ENCODE results near the gene BCR. TPM values are rescaled to one million over a fixed set of nuclear protein-coding genes. Genes with fewer than 3 reads are reported as not detected.

BCR gene
- total and polyA plus RNA-seq, 2 experiments from 2014 or later = 38.8 to 42.2 TPM

DNA sequence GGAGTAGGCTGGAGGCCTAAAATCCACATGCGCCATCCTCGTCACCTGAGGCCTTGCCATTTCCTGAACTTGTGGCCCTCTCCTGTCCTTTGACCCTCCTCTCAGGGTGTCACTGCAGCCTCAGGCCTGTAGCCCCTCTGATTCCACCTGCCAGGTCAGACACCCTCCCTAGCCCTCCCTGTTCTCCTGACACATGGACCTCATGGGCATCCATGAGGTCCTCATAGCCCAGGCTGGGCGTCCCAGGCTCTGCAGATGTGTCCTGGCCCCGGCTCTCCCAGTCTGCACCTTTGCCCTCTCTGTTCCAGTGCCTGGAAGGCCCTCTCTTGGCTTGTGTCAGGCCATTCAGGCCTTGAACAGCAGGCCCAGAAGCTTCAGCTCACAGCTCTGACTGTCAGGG, 19.3 kb upstream of the BCR start:
- TF ChIP-seq, protein P1, sequence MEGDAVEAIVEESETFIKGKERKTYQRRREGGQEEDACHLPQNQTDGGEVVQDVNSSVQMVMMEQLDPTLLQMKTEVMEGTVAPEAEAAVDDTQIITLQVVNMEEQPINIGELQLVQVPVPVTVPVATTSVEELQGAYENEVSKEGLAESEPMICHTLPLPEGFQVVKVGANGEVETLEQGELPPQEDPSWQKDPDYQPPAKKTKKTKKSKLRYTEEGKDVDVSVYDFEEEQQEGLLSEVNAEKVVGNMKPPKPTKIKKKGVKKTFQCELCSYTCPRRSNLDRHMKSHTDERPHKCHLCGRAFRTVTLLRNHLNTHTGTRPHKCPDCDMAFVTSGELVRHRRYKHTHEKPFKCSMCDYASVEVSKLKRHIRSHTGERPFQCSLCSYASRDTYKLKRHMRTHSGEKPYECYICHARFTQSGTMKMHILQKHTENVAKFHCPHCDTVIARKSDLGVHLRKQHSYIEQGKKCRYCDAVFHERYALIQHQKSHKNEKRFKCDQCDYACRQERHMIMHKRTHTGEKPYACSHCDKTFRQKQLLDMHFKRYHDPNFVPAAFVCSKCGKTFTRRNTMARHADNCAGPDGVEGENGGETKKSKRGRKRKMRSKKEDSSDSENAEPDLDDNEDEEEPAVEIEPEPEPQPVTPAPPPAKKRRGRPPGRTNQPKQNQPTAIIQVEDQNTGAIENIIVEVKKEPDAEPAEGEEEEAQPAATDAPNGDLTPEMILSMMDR (IDR thresholded peaks at IDR 0.05; ENCODE audit: poor library complexity) = no peak
- TF ChIP-seq EZH2 (IDR thresholded peaks at IDR 0.05; ENCODE audit: borderline replicate concordance) (no peak), EZH2phosphoT487 (IDR thresholded peaks at IDR 0.05; ENCODE audit: low read depth, severe bottlenecking, unreplicated experiment) (no peak)
- H2AFZ ChIP-seq = no peak overlapping the region
- no peaks in the 10 kb centered on the region for H3K27me3 ChIP-seq
- H3K27ac ChIP-seq = no peak overlapping the region
- H3K9me2 ChIP-seq (replicated peaks; ENCODE audit: insufficient read depth) = no peaks in the 10 kb centered on the region
- no peak for DNase-seq (ENCODE audit: low spot score)
- WGBS (ENCODE audit: low lambda C conversion rate, missing lambda C conversion rate) = 93% methylated on average over 4 of the region's 4 CpGs
- H3K4me2 ChIP-seq = no peak overlapping the region
- no peaks in the 10 kb centered on the region for H3K79me2 ChIP-seq
- H3K9me3 ChIP-seq (ENCODE audit: low read depth) = no peaks in the 10 kb centered on the region
- H4K20me1 ChIP-seq (ENCODE audit: insufficient read depth, poor library complexity, severe bottlenecking) = no peaks in the 10 kb centered on the region
- H3K36me3 ChIP-seq (replicated peaks; ENCODE audit: insufficient read depth, low read depth) = no peaks in the 10 kb centered on the region
- H3K4me3 ChIP-seq = no peak overlapping the region
- peaks cover 7% of the 10 kb centered on the region for H3K4me1 ChIP-seq (ENCODE audit: insufficient read depth)

DNA sequence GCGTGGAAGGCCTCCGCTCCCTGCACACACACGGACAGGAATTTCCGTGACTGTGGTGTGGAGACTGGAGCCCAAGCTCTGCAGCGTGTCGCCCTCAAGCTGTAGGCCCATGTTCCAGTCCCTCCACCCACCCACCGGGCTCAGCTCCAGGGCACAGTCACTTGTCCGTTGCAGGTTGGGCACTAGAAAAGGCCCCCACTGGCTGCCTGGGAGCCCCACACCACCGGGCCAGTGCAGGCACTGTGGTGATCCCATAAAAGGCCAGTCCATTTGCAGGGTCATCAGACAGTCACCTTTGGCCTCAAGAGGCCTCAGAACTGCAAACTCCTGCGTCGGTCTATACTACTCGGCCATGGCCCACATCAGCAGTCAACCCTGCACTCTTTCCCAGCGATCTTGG, 18.7 kb upstream of the BCR start:
- Histone ChIP-seq H3K27me3 (no peaks in the 10 kb centered on the region), H3K9me2 (replicated peaks; ENCODE audit: insufficient read depth) (no peaks in the 10 kb centered on the region), H3K9me3 (ENCODE audit: low read depth) (no peaks in the 10 kb centered on the region), H3K4me3 (no peak overlapping the region), H2AFZ (no peak overlapping the region), H3K79me2 (no peaks in the 10 kb centered on the region), H3K36me3 (replicated peaks; ENCODE audit: insufficient read depth, low read depth) (no peaks in the 10 kb centered on the region), H3K4me2 (no peak overlapping the region), H3K4me1 (ENCODE audit: insufficient read depth) (peaks cover 7% of the 10 kb centered on the region), H3K27ac (no peak overlapping the region), H4K20me1 (ENCODE audit: insufficient read depth, poor library complexity, severe bottlenecking) (no peaks in the 10 kb centered on the region)
- DNase-seq (ENCODE audit: low spot score) = no peak
- 91% methylated on average over 13 of the region's 13 CpGs for WGBS (ENCODE audit: low lambda C conversion rate, missing lambda C conversion rate)
- TF ChIP-seq EZH2phosphoT487 (IDR thresholded peaks at IDR 0.05; ENCODE audit: low read depth, severe bottlenecking, unreplicated experiment) = no peak
- TF ChIP-seq, protein P1 (IDR thresholded peaks at IDR 0.05; ENCODE audit: poor library complexity) = no peak
- no peak for TF ChIP-seq EZH2 (IDR thresholded peaks at IDR 0.05; ENCODE audit: borderline replicate concordance)

DNA sequence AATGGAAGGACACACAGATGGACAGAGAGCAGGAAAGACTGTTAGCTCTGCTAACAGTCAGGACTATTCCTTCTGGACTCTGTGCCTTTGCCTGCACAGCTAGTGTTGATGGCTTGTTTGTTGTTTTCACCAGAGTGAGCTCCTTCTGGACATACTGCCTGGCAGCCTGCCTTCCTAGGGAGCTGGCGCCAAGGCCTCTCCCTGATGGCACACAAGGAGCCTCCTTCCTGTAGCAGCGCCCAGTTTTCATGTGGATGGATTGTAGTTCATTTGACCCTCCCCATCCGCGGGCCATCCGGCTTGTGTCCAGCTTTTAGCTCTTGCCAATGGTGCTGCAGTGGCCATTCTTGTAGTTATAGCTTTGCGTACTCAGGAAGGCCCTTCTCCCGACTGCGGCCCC, 16.6 kb upstream of the BCR start:
- no peaks in the 10 kb centered on the region for H3K36me3 ChIP-seq (replicated peaks; ENCODE audit: insufficient read depth, low read depth)
- no peaks in the 10 kb centered on the region for H3K9me3 ChIP-seq (ENCODE audit: low read depth)
- H3K27ac ChIP-seq = no peak overlapping the region
- peaks cover 7% of the 10 kb centered on the region for H3K4me1 ChIP-seq (ENCODE audit: insufficient read depth)
- H3K27me3 ChIP-seq = no peaks in the 10 kb centered on the region
- H3K4me3 ChIP-seq = no peak overlapping the region
- no peaks in the 10 kb centered on the region for H3K79me2 ChIP-seq
- no peak overlapping the region for H2AFZ ChIP-seq
- H3K4me2 ChIP-seq = no peak overlapping the region
- no peaks in the 10 kb centered on the region for H3K9me2 ChIP-seq (replicated peaks; ENCODE audit: insufficient read depth)
- DNase-seq (ENCODE audit: low spot score) = no peak
- no peak for TF ChIP-seq EZH2phosphoT487 (IDR thresholded peaks at IDR 0.05; ENCODE audit: low read depth, severe bottlenecking, unreplicated experiment)
- TF ChIP-seq, protein P1 (IDR thresholded peaks at IDR 0.05; ENCODE audit: poor library complexity) = no peak
- TF ChIP-seq EZH2 (IDR thresholded peaks at IDR 0.05; ENCODE audit: borderline replicate concordance) = no peak
- WGBS (ENCODE audit: low lambda C conversion rate, missing lambda C conversion rate) = 95% methylated on average over 8 of the region's 8 CpGs
- H4K20me1 ChIP-seq (ENCODE audit: insufficient read depth, poor library complexity, severe bottlenecking) = no peaks in the 10 kb centered on the region

DNA sequence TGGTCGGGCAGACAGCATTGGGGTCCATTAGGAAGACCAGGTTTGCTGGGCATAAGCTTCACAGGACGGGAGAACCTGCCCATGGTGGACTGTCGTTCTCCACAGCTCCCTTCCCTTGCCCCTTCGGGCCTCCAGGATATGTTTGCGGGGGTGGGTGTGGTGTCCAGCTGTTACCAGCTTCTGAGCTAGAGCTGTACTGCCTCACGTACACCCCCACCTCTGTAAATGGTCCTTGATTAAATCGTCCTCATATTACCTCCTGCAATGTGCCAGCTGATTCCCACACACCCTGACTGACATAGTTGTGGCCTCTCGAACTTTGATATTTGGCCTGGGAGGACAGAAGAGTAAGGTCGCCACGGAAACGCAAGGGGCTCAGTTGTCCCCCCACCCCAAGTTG, 16.2 kb upstream of the BCR start:
- Histone ChIP-seq H3K4me3 (no peak overlapping the region), H3K27me3 (no peaks in the 10 kb centered on the region), H2AFZ (no peak overlapping the region), H3K9me3 (ENCODE audit: low read depth) (no peaks in the 10 kb centered on the region), H3K9me2 (replicated peaks; ENCODE audit: insufficient read depth) (no peaks in the 10 kb centered on the region), H3K36me3 (replicated peaks; ENCODE audit: insufficient read depth, low read depth) (no peaks in the 10 kb centered on the region), H3K79me2 (no peaks in the 10 kb centered on the region), H3K4me1 (ENCODE audit: insufficient read depth) (peaks cover 7% of the 10 kb centered on the region), H3K4me2 (no peak overlapping the region), H3K27ac (no peak overlapping the region), H4K20me1 (ENCODE audit: insufficient read depth, poor library complexity, severe bottlenecking) (no peaks in the 10 kb centered on the region)
- TF ChIP-seq, protein P1 (IDR thresholded peaks at IDR 0.05; ENCODE audit: poor library complexity) = no peak
- TF ChIP-seq EZH2phosphoT487 (IDR thresholded peaks at IDR 0.05; ENCODE audit: low read depth, severe bottlenecking, unreplicated experiment) = no peak
- TF ChIP-seq EZH2 (IDR thresholded peaks at IDR 0.05; ENCODE audit: borderline replicate concordance) = no peak
- 75% methylated on average over 11 of the region's 11 CpGs for WGBS (ENCODE audit: low lambda C conversion rate, missing lambda C conversion rate)
- DNase-seq (ENCODE audit: low spot score) = no peak

All from hepatocyte (in vitro differentiated cells).